Panc1 (cell line): ENCODE results near the gene CCDC57. TPM values are rescaled to one million over a fixed set of nuclear protein-coding genes. Genes with fewer than 3 reads are reported as not detected.

Experiments
- ATAC-seq: fragments of 200-7000 bp; cut with Tn5 transposase; 2 replicates; pipeline ENCODE4 v1.9.1; 2020; ENCODE audit warnings: mild to moderate bottlenecking, moderate library complexity
- BruUV-seq: library from RNA; stranded (reverse); fragments of 400-500 nt; replicated peaks from 2 replicates; lab custom pipeline; 2021; lab: Mats Ljungman, UMichigan
- CTCF ChIA-PET: fragments of 300-600 bp; sonication (Branson Sonifier 250); formaldehyde crosslinking; loops from one replicate; lab custom pipeline; 2022; ENCODE audit warnings: antibody characterized with exemption; lab: Charles Lee
- POLR2A ChIA-PET: fragments of 300-600 bp; sonication (Branson Sonifier 250); formaldehyde crosslinking; loops from one replicate; lab custom pipeline; 2022; ENCODE audit warnings: antibody characterized with exemption; lab: Charles Lee
- DNase-seq: peaks from one replicate; pipeline ENCODE4 v3.0.0-alpha.2; 2010; ENCODE audit warnings: low read depth, low spot score
- H3K27ac ChIP-seq: 2 replicates; pipeline ENCODE4 v1.5.1; 2011; ENCODE audit warnings: mild to moderate bottlenecking, low read length, inconsistent platforms
- H3K27me3 ChIP-seq: fragments of 200-500 bp; sonication (Bioruptor generic); 2 replicates; pipeline ENCODE4 v1.6.0; 2014; ENCODE audit warnings: low read length, inconsistent platforms; ENCODE audit not compliant: control insufficient read depth, insufficient read depth
- H3K36me3 ChIP-seq: fragments of 200-500 bp; sonication (Bioruptor generic); 2 replicates; pipeline ENCODE4 v1.5.1; 2014; ENCODE audit warnings: inconsistent platforms, mild to moderate bottlenecking, low read length, moderate library complexity; ENCODE audit not compliant: control insufficient read depth, insufficient read depth
- H3K4me1 ChIP-seq: 2 replicates; pipeline ENCODE4 v1.5.1; 2011; ENCODE audit warnings: inconsistent platforms, mild to moderate bottlenecking, low read length, moderate library complexity; ENCODE audit not compliant: control insufficient read depth, insufficient read depth
- H3K4me3 ChIP-seq, 2 experiments: 2 replicates each; pipeline ENCODE4 v1.5.1; 2011 to 2012; ENCODE audit warnings: low read depth in 2 of 2, low read length in 2 of 2, mild to moderate bottlenecking in 2 of 2, inconsistent platforms in 1 of 2, moderate library complexity in 1 of 2
- H3K9me3 ChIP-seq: fragments of 200-500 bp; sonication (Bioruptor generic); 2 replicates; pipeline ENCODE4 v1.5.1; 2014; ENCODE audit warnings: low read depth, mild to moderate bottlenecking, inconsistent platforms, low read length, moderate library complexity; ENCODE audit not compliant: control insufficient read depth, insufficient read depth
- CTCF ChIP-seq: fragments of 450-650 bp; IDR thresholded peaks from 2 replicates; pipeline ENCODE4 v1.5.1; 2017; ENCODE audit warnings: mild to moderate bottlenecking
- POLR2AphosphoS5 ChIP-seq: IDR thresholded peaks from 2 replicates; pipeline ENCODE4 v1.6.1; 2012; ENCODE audit warnings: mild to moderate bottlenecking, low read depth, low read length, moderate library complexity
- REST ChIP-seq, 2 experiments: IDR thresholded peaks; 2 replicates each; pipeline ENCODE4 v1.6.1; 2011 to 2012; ENCODE audit warnings: low read depth in 2 of 2, control low read depth in 1 of 2, low read length in 1 of 2, mild to moderate bottlenecking in 1 of 2, moderate library complexity in 1 of 2; ENCODE audit not compliant: insufficient read depth in 1 of 2
- SIN3A ChIP-seq: IDR thresholded peaks from 2 replicates; pipeline ENCODE4 v1.6.1; 2012; ENCODE audit warnings: low read depth, mild to moderate bottlenecking, low read length, moderate library complexity, borderline replicate concordance; ENCODE audit not compliant: insufficient read depth
- TCF7L2 ChIP-seq: IDR thresholded peaks from 2 replicates; pipeline ENCODE4 v1.6.1; 2011; ENCODE audit warnings: mild to moderate bottlenecking, low read depth, low read length, inconsistent platforms
- in situ Hi-C: cut with HindIII; loops from 2 replicates; pipeline ENCODE4 v1.10.0; 2016; ENCODE audit warnings: low sequenced_read_pairs, low pct_unique_long_range_greater_than_20kb
- intact Hi-C: fragments of 100-400 bp; cut with micrococcal nuclease; formaldehyde crosslinking; loops from one replicate; pipeline ENCODE4 v1.10.0; 2022; ENCODE audit not compliant: unreplicated experiment
- total RNA-seq: library from RNA; stranded (reverse); gene quantifications from one replicate; pipeline ENCODE4 v1.2.1, GENCODE V29; 2021; ENCODE audit not compliant: unreplicated experiment

The CCDC57 gene
- total RNA-seq, 1 experiment from 2014 or later: 63.6 TPM

DNA sequence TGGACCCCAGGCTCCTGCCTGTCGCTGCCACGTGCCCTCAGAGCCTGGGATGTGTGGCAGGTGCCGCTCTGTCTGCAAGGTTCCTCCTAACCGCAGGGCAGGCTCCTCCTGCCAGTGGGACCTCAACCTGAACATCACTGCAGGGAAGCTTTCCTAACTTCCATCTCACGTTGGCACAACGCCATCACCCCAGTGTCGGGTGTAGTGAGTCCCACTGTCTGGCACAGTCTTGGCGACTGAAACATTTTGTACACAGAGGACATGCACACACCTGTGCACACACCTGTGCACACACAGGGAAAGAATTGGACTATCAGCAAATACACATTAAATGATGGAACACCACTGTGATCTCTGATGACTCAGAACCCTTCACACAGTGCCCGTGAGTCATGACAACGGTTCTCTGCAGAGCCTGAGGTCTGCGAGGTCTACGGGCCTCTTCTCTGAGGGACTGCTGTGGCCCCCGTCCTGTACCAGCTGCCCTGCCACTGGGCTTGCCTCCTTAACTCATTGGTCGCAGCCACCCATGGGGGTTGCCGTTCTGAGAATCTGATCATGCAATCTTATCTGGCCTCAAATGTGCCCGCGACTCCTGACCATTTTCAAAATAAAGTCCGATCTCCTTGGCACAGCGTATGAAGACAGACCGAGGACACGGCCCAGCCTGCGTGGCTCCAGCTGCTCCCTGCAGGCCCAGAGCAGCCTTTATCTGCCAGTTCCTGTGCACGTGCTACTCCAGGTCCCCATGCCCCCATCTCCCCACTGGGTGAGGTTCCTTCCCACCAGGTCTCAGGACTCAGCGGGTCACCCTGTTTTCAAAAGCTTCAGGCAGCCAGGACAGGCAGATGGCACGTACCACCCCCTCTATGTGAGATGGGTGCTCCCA is 7.6 kb downstream of the CCDC57 start:
- Histone ChIP-seq H3K27me3 (no peaks in the 10 kb centered on the region), H3K4me1 (peaks cover 41% of the 10 kb centered on the region), H3K36me3 (no peaks in the 10 kb centered on the region), H3K9me3 (no peaks in the 10 kb centered on the region), H3K27ac (peak overlapping the region; percentile 95), H3K4me3 (0 out of 4 replicates have a peak overlapping the region, but pooled peaks of 1 of the 2 experiments have one; percentile 15)
- peak; percentile 91 for ATAC-seq
- ChIA-PET POLR2A (interaction anchor here (0.7 kb wide), 2 partner anchors 9 to 31 kb away, joined by 5 to 7 read pairs; no protein-coding TSS in a partner anchor), CTCF (interaction anchor here (0.6 to 1.3 kb wide), 3 partner anchors 37 to 59 kb away, joined by 3 read pairs; no protein-coding TSS in a partner anchor)
- intact Hi-C loops: no loop called here
- in situ Hi-C loops: no loop called here
- peak; percentile 63 for DNase-seq
- TF ChIP-seq TCF7L2 (peak; percentile 52; the same call in 1 of the 2 replicates), REST (IDR thresholded peaks at IDR 0.05; ENCODE audit: insufficient read depth in 1 of 2, low read depth in 2 of 2, low read length in 1 of 2) (no peak), SIN3A (no peak), POLR2AphosphoS5 (peak; percentile 77), CTCF (no peak)
- no TSS peak for BruUV-seq

DNA sequence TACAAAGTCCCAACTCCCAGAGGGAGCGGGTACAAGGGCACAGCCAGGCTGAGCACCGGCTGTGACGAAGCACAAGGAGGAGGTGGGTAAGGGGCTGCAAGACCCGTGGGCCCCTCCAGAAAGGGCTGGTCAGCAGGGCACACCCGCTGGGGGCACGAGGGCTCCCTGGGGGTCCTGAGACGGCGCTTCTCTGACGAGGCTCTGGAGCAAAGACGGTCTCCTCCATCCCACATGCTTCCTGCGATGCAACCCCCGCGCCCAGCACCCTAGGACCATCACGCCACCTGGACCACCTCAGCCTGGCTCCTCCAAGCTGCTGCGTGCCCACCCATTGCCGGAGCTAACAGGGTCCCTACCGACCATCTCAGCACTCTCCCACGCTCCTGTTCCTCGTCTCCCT is 8.7 kb downstream of the CCDC57 start:
- CTCF ChIA-PET: interaction anchor here (0.9 kb wide), 1 partner anchor 22 kb away, joined by 3 read pairs; no protein-coding TSS in a partner anchor
- peak overlapping the region; percentile 95 for H3K27ac ChIP-seq

More for the DNA sequence above, 8.7 kb downstream of the CCDC57 start:
- ATAC-seq (no peak), DNase-seq (no peak)
- BruUV-seq: no TSS peak
- intact Hi-C loops (no loop called here), in situ Hi-C loops (no loop called here)
- Histone ChIP-seq H3K4me3 (no peak overlapping the region), H3K9me3 (no peaks in the 10 kb centered on the region), H3K27me3 (no peaks in the 10 kb centered on the region), H3K4me1 (peaks cover 41% of the 10 kb centered on the region), H3K36me3 (no peaks in the 10 kb centered on the region)
- POLR2A ChIA-PET: interaction anchor here (0.7 kb wide), 1 partner anchor 10 kb away, joined by 5 read pairs; no protein-coding TSS in a partner anchor
- TF ChIP-seq POLR2AphosphoS5: no peak
- TF ChIP-seq SIN3A: no peak
- TF ChIP-seq TCF7L2: no peak
- no peak for TF ChIP-seq CTCF
